Left ventricle myocardium inferior (tissue), 1 donor: Measurements from ENCODE around the gene GOPC. TPM values are rescaled to one million over a fixed set of nuclear protein-coding genes. Genes with fewer than 3 reads are reported as not detected.

Experiments
- DNase-seq: peaks from one replicate; pipeline ENCODE4 v3.0.0-alpha.2; 2020
- H3K27ac ChIP-seq: fragments of 200-600 bp; replicated peaks from 2 replicates; pipeline ENCODE4 v1.8.0; 2021
- H3K27me3 ChIP-seq: fragments of 200-600 bp; 2 replicates; pipeline ENCODE4 v1.8.0; 2021; ENCODE audit warnings: low read depth
- H3K36me3 ChIP-seq: fragments of 200-600 bp; 2 replicates; pipeline ENCODE4 v1.8.0; 2021
- H3K4me1 ChIP-seq: fragments of 200-600 bp; 2 replicates; pipeline ENCODE4 v1.8.0; 2021
- H3K4me3 ChIP-seq: fragments of 200-600 bp; 2 replicates; pipeline ENCODE4 v1.8.0; 2021; ENCODE audit warnings: mild to moderate bottlenecking, moderate library complexity
- H3K9me3 ChIP-seq: fragments of 200-600 bp; replicated peaks from 2 replicates; pipeline ENCODE4 v1.8.0; 2021
- CTCF ChIP-seq: fragments of 200-600 bp; IDR thresholded peaks from 2 replicates; pipeline ENCODE4 v1.8.0; 2021; ENCODE audit warnings: antibody characterized with exemption, mild to moderate bottlenecking, borderline replicate concordance
- intact Hi-C: fragments of 100-400 bp; cut with micrococcal nuclease; formaldehyde crosslinking; loops from one replicate; pipeline ENCODE4 v1.11.0; 2022
- total RNA-seq: library from RNA; stranded (reverse); fragmentation: NEBNext Ultra II Directional; extraction: Animal tissue kit (Norgen Biotek cat#: 25700); gene quantifications from one replicate; pipeline ENCODE4 v1.2.1, GENCODE V29; 2021
- donor health status: DM: no; HTN: yes; CAD: no; lungs with severe emphysema.

Gene GOPC
- total RNA-seq, 1 donor from 2014 or later: 22.7 TPM

GRCh38 chr6:117591405-117591804 is 10.9 kb downstream of the GOPC start:
- DNase-seq: no peak
- intact Hi-C loops: no loop called here
- no peaks in the 10 kb centered on the region for H3K9me3 ChIP-seq
- H3K27me3 ChIP-seq: no peaks in the 10 kb centered on the region
- TF ChIP-seq CTCF: no peak
- peaks cover 45% of the 10 kb centered on the region for H3K4me1 ChIP-seq
- peaks cover 28% of the 10 kb centered on the region for H3K36me3 ChIP-seq
- H3K4me3 ChIP-seq: no peak overlapping the region
- no peak overlapping the region for H3K27ac ChIP-seq

GRCh38 chr6:117590447-117590846 is 11.9 kb downstream of the GOPC start:
- no peak overlapping the region for H3K27ac ChIP-seq
- no peak for DNase-seq
- H3K4me3 ChIP-seq: no peak overlapping the region
- TF ChIP-seq CTCF: no peak
- H3K36me3 ChIP-seq: peaks cover 28% of the 10 kb centered on the region
- no peaks in the 10 kb centered on the region for H3K9me3 ChIP-seq
- H3K27me3 ChIP-seq: no peaks in the 10 kb centered on the region
- intact Hi-C loops: no loop called here
- peaks cover 49% of the 10 kb centered on the region for H3K4me1 ChIP-seq

GRCh38 chr6:117585647-117586046 is 16.7 kb downstream of the GOPC start:
- peaks cover 8% of the 10 kb centered on the region for H3K9me3 ChIP-seq
- no peak for TF ChIP-seq CTCF
- no peak overlapping the region for H3K27ac ChIP-seq
- peaks cover 15% of the 10 kb centered on the region for H3K4me1 ChIP-seq
- peaks cover 36% of the 10 kb centered on the region for H3K36me3 ChIP-seq
- intact Hi-C loops: no loop called here
- H3K27me3 ChIP-seq: no peaks in the 10 kb centered on the region
- H3K4me3 ChIP-seq: no peak overlapping the region
- DNase-seq: no peak

- peaks cover 49% of the 10 kb centered on the region for H3K36me3 ChIP-seq
- H3K9me3 ChIP-seq: no peaks in the 10 kb centered on the region
- H3K27ac ChIP-seq: no peak overlapping the region
- DNase-seq: no peak
- H3K27me3 ChIP-seq: no peaks in the 10 kb centered on the region
- H3K4me1 ChIP-seq: no peaks in the 10 kb centered on the region
- intact Hi-C loops: no loop called here
- no peak for TF ChIP-seq CTCF
- H3K4me3 ChIP-seq: no peak overlapping the region
Observed at GRCh38 chr6:117574198-117574597, 28.1 kb downstream of the GOPC start.

GRCh38 chr6:117573006-117573680 is 29.2 kb downstream of the GOPC start:
- Histone ChIP-seq H3K9me3 (no peaks in the 10 kb centered on the region), H3K27me3 (no peaks in the 10 kb centered on the region), H3K4me1 (no peaks in the 10 kb centered on the region), H3K4me3 (no peak overlapping the region), H3K27ac (no peak overlapping the region), H3K36me3 (peaks cover 54% of the 10 kb centered on the region)
- intact Hi-C loops: no loop called here
- DNase-seq: no peak
- TF ChIP-seq CTCF: no peak
